ENCODE measurements around the gene POLL. TPM values are rescaled to one million over a fixed set of nuclear protein-coding genes. Genes with fewer than 3 reads are reported as not detected.

The POLL gene
- total and polyA plus RNA-seq, 7 donors, result 9.0 to 39.6 (median 29.4) TPM

DNA sequence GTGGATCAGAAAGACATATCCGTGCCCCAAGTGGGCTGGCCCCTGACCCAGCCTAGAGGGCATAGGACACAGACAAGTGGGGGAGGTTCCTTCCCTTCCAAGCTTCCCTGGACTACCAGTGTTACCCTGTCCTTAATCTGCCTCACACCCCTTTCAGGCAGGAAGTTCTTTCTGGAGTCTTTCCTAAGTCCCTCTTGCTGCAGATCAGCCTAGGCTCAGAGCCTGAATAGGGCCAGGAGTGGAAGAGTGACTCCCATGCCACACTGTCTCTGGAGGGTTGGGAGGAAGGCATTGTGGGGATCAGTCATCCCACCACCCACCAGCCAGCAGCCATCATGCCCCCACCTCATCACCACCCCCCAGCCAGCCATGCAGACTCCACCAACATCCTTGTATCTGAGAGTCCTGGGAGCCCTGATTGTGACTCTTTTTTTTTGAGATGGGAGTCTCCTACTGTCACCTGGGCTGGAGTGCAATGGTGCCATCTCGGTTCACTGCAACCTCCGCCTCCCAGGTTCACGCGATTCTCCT lies 22.6 kb downstream of the POLL start:
- WGBS, 2 donors, result 57 to 90% methylated on average over 5 of the region's 5 CpGs
- Histone ChIP-seq H3K4me3 (no peak overlapping the region), H3K27me3 (peaks cover 38 to 94% (median 80%) of the 10 kb centered on the region in 3 donors), H3K27ac (no peak overlapping the region), H3K4me1 (peaks cover 0 to 21% (median 19%) of the 10 kb centered on the region in 4 donors), H3K36me3 (no peaks in the 10 kb centered on the region), H3K9me3 (no peaks in the 10 kb centered on the region)
- intact Hi-C loops (cut with DNase I), result no loop called here
- TF ChIP-seq CTCF (IDR thresholded peaks at IDR 0.05), result no peak
- no peak for TF ChIP-seq EP300 (IDR thresholded peaks at IDR 0.05)
- TF ChIP-seq POLR2A (IDR thresholded peaks at IDR 0.05), result no peak
- no peak for TF ChIP-seq POLR2AphosphoS5 (IDR thresholded peaks at IDR 0.05)
- peak; percentile 33 for DNase-seq

DNA sequence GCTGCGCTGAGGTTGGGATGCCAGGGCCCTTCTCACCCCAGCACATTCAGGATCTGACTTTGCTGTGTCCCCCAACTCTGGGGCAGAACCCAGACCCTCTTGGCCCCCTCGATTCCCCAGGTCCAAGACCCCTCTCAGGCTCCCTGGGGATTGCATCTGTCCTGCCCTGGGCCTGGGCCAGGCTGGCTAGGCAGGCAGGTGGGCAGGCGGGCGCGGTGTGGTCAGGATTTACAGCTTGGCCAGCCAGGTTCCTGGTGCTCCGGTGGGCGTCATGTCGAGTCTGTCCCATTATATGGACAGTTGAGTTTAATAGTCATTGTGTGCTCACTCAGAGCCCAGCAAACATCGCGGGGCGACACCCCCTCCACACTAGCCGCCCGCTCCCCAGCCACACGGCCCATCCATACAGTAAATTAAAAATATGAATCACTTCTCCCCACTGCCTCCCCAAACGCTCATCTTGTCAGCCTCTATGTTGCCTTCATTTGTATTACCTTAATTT lies 23.5 kb downstream of the POLL start:
- Histone ChIP-seq H3K9me3 (no peaks in the 10 kb centered on the region), H3K27me3 (peaks cover 29 to 92% (median 72%) of the 10 kb centered on the region in 3 donors), H3K27ac (no peak overlapping the region), H3K36me3 (no peaks in the 10 kb centered on the region), H3K4me3 (no peak overlapping the region), H3K4me1 (peaks cover 0 to 12% (median 10%) of the 10 kb centered on the region in 4 donors)
- peak; percentile 56 for DNase-seq
- 65 to 85% methylated on average over 15 of the region's 15 CpGs for WGBS, 2 donors
- no peak for TF ChIP-seq POLR2AphosphoS5 (IDR thresholded peaks at IDR 0.05)
- intact Hi-C loops (cut with DNase I), result no loop called here

DNA sequence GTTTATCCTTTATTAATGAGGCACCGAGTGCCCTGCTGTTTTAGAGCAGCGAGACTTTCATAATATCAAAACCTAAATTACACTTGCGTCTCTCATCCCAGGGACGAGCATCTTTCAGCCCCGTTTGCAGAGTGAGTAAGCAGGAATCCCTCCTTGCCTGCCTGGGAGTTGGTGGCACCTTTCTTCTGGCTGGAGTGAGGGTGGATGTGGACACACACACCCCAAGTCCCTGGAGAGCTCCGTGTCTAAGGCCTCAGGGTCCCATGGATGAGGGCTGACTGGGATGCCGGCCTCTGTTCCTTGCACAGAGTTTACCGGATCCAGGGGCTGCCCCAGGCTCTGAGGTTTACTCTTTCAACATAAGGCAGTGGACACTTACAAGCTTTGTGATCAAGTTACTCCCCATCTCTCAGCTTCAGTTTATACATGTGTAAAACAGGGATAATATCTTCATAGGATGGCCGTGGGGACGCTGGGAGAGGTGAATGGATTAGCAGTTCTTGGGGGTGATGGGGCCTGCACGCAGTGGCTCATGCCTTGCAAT lies 24.5 kb downstream of the POLL start:
- 70 to 74% methylated on average over 11 of the region's 11 CpGs for WGBS, 2 donors
- intact Hi-C loops (cut with DNase I), result no loop called here
- Histone ChIP-seq H3K4me3 (no peak overlapping the region), H3K27ac (no peak overlapping the region), H3K27me3 (peaks cover 19 to 82% (median 63%) of the 10 kb centered on the region in 3 donors), H3K4me1 (peaks cover 0 to 13% (median 7%) of the 10 kb centered on the region in 4 donors), H3K36me3 (no peaks in the 10 kb centered on the region), H3K9me3 (no peaks in the 10 kb centered on the region)
- TF ChIP-seq POLR2AphosphoS5 (IDR thresholded peaks at IDR 0.05), result no peak
- TF ChIP-seq EP300 (IDR thresholded peaks at IDR 0.05), result no peak
- TF ChIP-seq CTCF (IDR thresholded peaks at IDR 0.05), result no peak
- no peak for TF ChIP-seq POLR2A (IDR thresholded peaks at IDR 0.05)
- DNase-seq, result no peak

DNA sequence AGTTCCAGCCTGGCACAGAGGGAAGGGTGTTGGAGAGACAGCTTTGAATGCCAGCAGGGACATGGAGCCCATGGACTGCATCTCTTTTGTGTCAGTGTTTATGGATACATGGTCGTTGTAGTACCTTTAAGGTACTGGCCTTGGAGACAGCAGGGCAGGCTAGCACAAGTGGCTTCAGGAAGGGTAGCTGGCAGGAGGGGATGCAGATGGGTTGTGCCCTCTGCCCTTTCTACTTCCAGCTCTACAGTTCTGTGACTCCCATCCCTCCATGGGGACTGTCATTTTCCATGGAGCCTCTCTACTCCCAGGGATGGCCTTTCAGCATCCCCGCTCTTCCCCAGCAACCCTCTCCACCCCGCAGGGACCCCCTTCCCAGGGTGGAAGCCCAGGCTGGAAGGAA lies 25.1 kb downstream of the POLL start:
- H3K4me3 ChIP-seq, result no peak overlapping the region
- intact Hi-C loops (cut with DNase I), result no loop called here
- TF ChIP-seq EP300 (IDR thresholded peaks at IDR 0.05) (no peak), CTCF (IDR thresholded peaks at IDR 0.05) (no peak), POLR2A (IDR thresholded peaks at IDR 0.05) (no peak), POLR2AphosphoS5 (IDR thresholded peaks at IDR 0.05) (no peak)
- no peak for DNase-seq
- H3K27ac ChIP-seq, result no peak overlapping the region
- H3K36me3 ChIP-seq, result no peaks in the 10 kb centered on the region
- WGBS, 2 donors, result 63 to 64% methylated on average over 3 of the region's 3 CpGs
- peaks cover 16 to 76% (median 57%) of the 10 kb centered on the region in 3 donors for H3K27me3 ChIP-seq
- H3K4me1 ChIP-seq, result peaks cover 0 to 13% (median 7%) of the 10 kb centered on the region in 4 donors
- no peaks in the 10 kb centered on the region for H3K9me3 ChIP-seq

GRCh38 chr10:101562231-101562630 lies 25.8 kb downstream of the POLL start:
- H3K27me3 ChIP-seq, result peaks cover 16 to 69% (median 49%) of the 10 kb centered on the region in 3 donors
- intact Hi-C loops (cut with DNase I), result no loop called here
- 88 to 93% methylated on average over 5 of the region's 5 CpGs for WGBS, 2 donors

More at GRCh38 chr10:101562231-101562630, 25.8 kb downstream of the POLL start:
- no peak overlapping the region for H3K27ac ChIP-seq
- H3K4me3 ChIP-seq, result no peak overlapping the region
- TF ChIP-seq EP300 (IDR thresholded peaks at IDR 0.05) (no peak), POLR2A (IDR thresholded peaks at IDR 0.05) (no peak), POLR2AphosphoS5 (IDR thresholded peaks at IDR 0.05) (no peak)
- H3K4me1 ChIP-seq, result peaks cover 0 to 13% (median 7%) of the 10 kb centered on the region in 4 donors
- no peaks in the 10 kb centered on the region for H3K36me3 ChIP-seq
- peak; percentile 47 for DNase-seq
- no peaks in the 10 kb centered on the region for H3K9me3 ChIP-seq
